Activated CD4-positive, alpha-beta T cell treated with anti-CD3 and anti-CD28 coated beads, Interleukin-2, amount 10 ng/mL, durations not matched to agents 24 days and 14 days (primary cell): ENCODE measurements around the gene ADCY2. TPM values are rescaled to one million over a fixed set of nuclear protein-coding genes. Genes with fewer than 3 reads are reported as not detected.

ENCODE experiments used
- DNase-seq: peaks from one replicate; pipeline ENCODE4 v3.0.0; 2022
- H3K27ac Mint-ChIP-seq: one replicate; pipeline ENCODE4 v1.8.0; 2022; ENCODE audit warnings: mild to moderate bottlenecking, mixed read lengths
- H3K27me3 Mint-ChIP-seq: one replicate; pipeline ENCODE4 v1.8.0; 2022; ENCODE audit warnings: mixed read lengths
- H3K36me3 Mint-ChIP-seq: one replicate; pipeline ENCODE4 v1.8.0; 2022; ENCODE audit warnings: low read depth, mild to moderate bottlenecking, mixed read lengths
- H3K4me1 Mint-ChIP-seq: one replicate; pipeline ENCODE4 v1.8.0; 2021; ENCODE audit warnings: mixed read lengths
- H3K4me3 Mint-ChIP-seq: one replicate; pipeline ENCODE4 v1.8.0; 2022; ENCODE audit warnings: mild to moderate bottlenecking, moderate library complexity, mixed read lengths
- H3K9me3 Mint-ChIP-seq: one replicate; pipeline ENCODE4 v1.8.0; 2021; ENCODE audit warnings: mixed read lengths
- intact Hi-C: fragments of 100-400 bp; cut with micrococcal nuclease; formaldehyde crosslinking; loops from one replicate; pipeline ENCODE4 v1.15.1; 2023
- total RNA-seq: library from RNA; stranded (reverse); gene quantifications from 2 replicates; pipeline ENCODE4 v1.2.3, GENCODE V29; 2022

ADCY2 gene
- not detected in 2 replicates for total RNA-seq

- H3K4me3 Mint-ChIP-seq, result no peak within 1 kb of the TSS
- H3K27ac Mint-ChIP-seq, result no peak within 1 kb of the TSS
- H3K27me3 Mint-ChIP-seq, result peaks cover 38% of the 10 kb centered on the region
- peaks cover 2% of the 10 kb centered on the region for H3K4me1 Mint-ChIP-seq
- peak; percentile 48 for DNase-seq
- peaks cover 2% of the 10 kb centered on the region for H3K36me3 Mint-ChIP-seq
- intact Hi-C loops, result no loop called here
- no peaks in the 10 kb centered on the region for H3K9me3 Mint-ChIP-seq
These were observed at the start of gene ADCY2 for GRCh38 chr5:7395947-7396712. TSS of gene ADCY2 (plus strand) at chr5:7396138. CDS start at chr5:7396297, 159 bp downstream.

- no peaks in the 10 kb centered on the region for H3K27me3 Mint-ChIP-seq
These were observed 48.6 kb upstream of the ADCY2 start for GRCh38 chr5:7347377-7347776.

GRCh38 chr5:7348168-7348854, 47.6 kb upstream of the ADCY2 start:
- DNase-seq, result no peak
- intact Hi-C loops, result no loop called here
- Mint-ChIP-seq H3K4me1 (no peaks in the 10 kb centered on the region), H3K9me3 (peaks cover 6% of the 10 kb centered on the region), H3K36me3 (no peaks in the 10 kb centered on the region), H3K27me3 (no peaks in the 10 kb centered on the region), H3K27ac (no peak overlapping the region), H3K4me3 (no peak overlapping the region)

More at GRCh38 chr5:7347377-7347776, 48.6 kb upstream of the ADCY2 start:
- Mint-ChIP-seq H3K27ac (no peak overlapping the region), H3K36me3 (no peaks in the 10 kb centered on the region), H3K4me3 (no peak overlapping the region), H3K9me3 (peaks cover 8% of the 10 kb centered on the region), H3K4me1 (no peaks in the 10 kb centered on the region)
- no peak for DNase-seq
- intact Hi-C loops, result no loop called here

- no peaks in the 10 kb centered on the region for H3K36me3 Mint-ChIP-seq
- no peak overlapping the region for H3K4me3 Mint-ChIP-seq
- H3K4me1 Mint-ChIP-seq, result no peaks in the 10 kb centered on the region
- intact Hi-C loops, result no loop called here
- peak; percentile 16 for DNase-seq
- H3K27ac Mint-ChIP-seq, result no peak overlapping the region
- no peaks in the 10 kb centered on the region for H3K9me3 Mint-ChIP-seq
- H3K27me3 Mint-ChIP-seq, result no peaks in the 10 kb centered on the region
These were observed 34.3 kb upstream of the ADCY2 start for GRCh38 chr5:7361593-7361992.

GRCh38 chr5:7363067-7363677, 32.8 kb upstream of the ADCY2 start:
- Mint-ChIP-seq H3K4me1 (no peaks in the 10 kb centered on the region), H3K27ac (no peak overlapping the region), H3K36me3 (no peaks in the 10 kb centered on the region), H3K4me3 (no peak overlapping the region), H3K27me3 (no peaks in the 10 kb centered on the region), H3K9me3 (no peaks in the 10 kb centered on the region)
- no peak for DNase-seq
- intact Hi-C loops, result no loop called here

GRCh38 chr5:7364226-7364875, 31.6 kb upstream of the ADCY2 start:
- H3K27ac Mint-ChIP-seq, result no peak overlapping the region
- no peaks in the 10 kb centered on the region for H3K27me3 Mint-ChIP-seq
- H3K36me3 Mint-ChIP-seq, result no peaks in the 10 kb centered on the region
- peaks cover 5% of the 10 kb centered on the region for H3K9me3 Mint-ChIP-seq
- intact Hi-C loops, result no loop called here
- DNase-seq, result no peak
- H3K4me3 Mint-ChIP-seq, result no peak overlapping the region
- H3K4me1 Mint-ChIP-seq, result no peaks in the 10 kb centered on the region

GRCh38 chr5:7367780-7368179, 28.2 kb upstream of the ADCY2 start:
- no peak overlapping the region for H3K4me3 Mint-ChIP-seq
- peaks cover 5% of the 10 kb centered on the region for H3K9me3 Mint-ChIP-seq
- no peak for DNase-seq
- no peaks in the 10 kb centered on the region for H3K27me3 Mint-ChIP-seq
- no peak overlapping the region for H3K27ac Mint-ChIP-seq
- H3K4me1 Mint-ChIP-seq, result no peaks in the 10 kb centered on the region
- no peaks in the 10 kb centered on the region for H3K36me3 Mint-ChIP-seq
- intact Hi-C loops, result no loop called here

- Mint-ChIP-seq H3K4me1 (no peaks in the 10 kb centered on the region), H3K9me3 (peaks cover 5% of the 10 kb centered on the region), H3K4me3 (no peak overlapping the region), H3K27me3 (no peaks in the 10 kb centered on the region), H3K27ac (no peak overlapping the region), H3K36me3 (no peaks in the 10 kb centered on the region)
- no peak for DNase-seq
- intact Hi-C loops, result no loop called here
These were observed 23.5 kb upstream of the ADCY2 start for GRCh38 chr5:7372399-7372798.

GRCh38 chr5:7374186-7374585, 21.8 kb upstream of the ADCY2 start:
- Mint-ChIP-seq H3K4me1 (no peaks in the 10 kb centered on the region), H3K9me3 (no peaks in the 10 kb centered on the region), H3K27me3 (no peaks in the 10 kb centered on the region), H3K36me3 (no peaks in the 10 kb centered on the region), H3K4me3 (no peak overlapping the region), H3K27ac (no peak overlapping the region)
- DNase-seq, result no peak
- intact Hi-C loops, result no loop called here

- Mint-ChIP-seq H3K27me3 (no peaks in the 10 kb centered on the region), H3K4me1 (no peaks in the 10 kb centered on the region), H3K36me3 (no peaks in the 10 kb centered on the region), H3K9me3 (no peaks in the 10 kb centered on the region), H3K27ac (no peak overlapping the region), H3K4me3 (no peak overlapping the region)
- intact Hi-C loops, result no loop called here
- DNase-seq, result no peak
These were observed 20.5 kb upstream of the ADCY2 start for GRCh38 chr5:7375457-7375856.

GRCh38 chr5:7376871-7377270, 19.1 kb upstream of the ADCY2 start:
- H3K27ac Mint-ChIP-seq, result no peak overlapping the region
- intact Hi-C loops, result no loop called here
- no peaks in the 10 kb centered on the region for H3K9me3 Mint-ChIP-seq
- H3K36me3 Mint-ChIP-seq, result no peaks in the 10 kb centered on the region
- no peaks in the 10 kb centered on the region for H3K27me3 Mint-ChIP-seq
- no peak overlapping the region for H3K4me3 Mint-ChIP-seq
- no peaks in the 10 kb centered on the region for H3K4me1 Mint-ChIP-seq
- no peak for DNase-seq

GRCh38 chr5:7377761-7378160, 18.2 kb upstream of the ADCY2 start:
- intact Hi-C loops, result no loop called here
- no peaks in the 10 kb centered on the region for H3K27me3 Mint-ChIP-seq
- H3K4me1 Mint-ChIP-seq, result no peaks in the 10 kb centered on the region
- no peak overlapping the region for H3K4me3 Mint-ChIP-seq
- H3K36me3 Mint-ChIP-seq, result no peaks in the 10 kb centered on the region
- no peaks in the 10 kb centered on the region for H3K9me3 Mint-ChIP-seq
- DNase-seq, result no peak
- no peak overlapping the region for H3K27ac Mint-ChIP-seq

GRCh38 chr5:7382588-7382987, 13.3 kb upstream of the ADCY2 start:
- H3K36me3 Mint-ChIP-seq, result no peaks in the 10 kb centered on the region
- no peak for DNase-seq
- H3K27me3 Mint-ChIP-seq, result peaks cover 2% of the 10 kb centered on the region
- H3K4me3 Mint-ChIP-seq, result no peak overlapping the region
- no peaks in the 10 kb centered on the region for H3K9me3 Mint-ChIP-seq
- no peak overlapping the region for H3K27ac Mint-ChIP-seq
- H3K4me1 Mint-ChIP-seq, result no peaks in the 10 kb centered on the region
- intact Hi-C loops, result no loop called here

GRCh38 chr5:7385681-7386080, 10.3 kb upstream of the ADCY2 start:
- Mint-ChIP-seq H3K36me3 (no peaks in the 10 kb centered on the region), H3K27me3 (peaks cover 2% of the 10 kb centered on the region), H3K4me3 (no peak overlapping the region), H3K27ac (no peak overlapping the region), H3K9me3 (no peaks in the 10 kb centered on the region), H3K4me1 (no peaks in the 10 kb centered on the region)
- DNase-seq, result no peak
- intact Hi-C loops, result no loop called here
